ENCODE results near the gene EMP1.

EMP1 gene

GRCh38 chr12:13247596-13247995 lies 51.1 kb downstream of the EMP1 start:
- DNase-seq (ENCODE audit: insufficient read length, low spot score) (no peak), FAIRE-seq (no peak)
- no peak for TF ChIP-seq POLR2AphosphoS5 (IDR thresholded peaks at IDR 0.05; ENCODE audit: low read depth, low read length)
- no peak for TF ChIP-seq SPI1 (IDR thresholded peaks at IDR 0.05; ENCODE audit: low read depth, low read length)
- TF ChIP-seq POU2F2 (IDR thresholded peaks at IDR 0.05; ENCODE audit: low read depth, low read length), result no peak
- no peak for TF ChIP-seq POLR2A (IDR thresholded peaks at IDR 0.05; ENCODE audit: low read depth, low read length)
- TF ChIP-seq TAF1 (IDR thresholded peaks at IDR 0.05; ENCODE audit: low read depth, low read length), result no peak
- TF ChIP-seq PAX5 (IDR thresholded peaks at IDR 0.05; ENCODE audit: insufficient read depth, low read length, severe bottlenecking), result no peak

GRCh38 chr12:13248964-13249363 lies 52.4 kb downstream of the EMP1 start:
- no peak for DNase-seq (ENCODE audit: insufficient read length, low spot score)
- TF ChIP-seq POLR2A (IDR thresholded peaks at IDR 0.05; ENCODE audit: low read depth, low read length), result no peak
- no peak for TF ChIP-seq POU2F2 (IDR thresholded peaks at IDR 0.05; ENCODE audit: low read depth, low read length)
- no peak for TF ChIP-seq SPI1 (IDR thresholded peaks at IDR 0.05; ENCODE audit: low read depth, low read length)
- TF ChIP-seq POLR2AphosphoS5 (IDR thresholded peaks at IDR 0.05; ENCODE audit: low read depth, low read length), result no peak
- no peak for TF ChIP-seq PAX5 (IDR thresholded peaks at IDR 0.05; ENCODE audit: insufficient read depth, low read length, severe bottlenecking)
- no peak for TF ChIP-seq TAF1 (IDR thresholded peaks at IDR 0.05; ENCODE audit: low read depth, low read length)
- no peak for FAIRE-seq

GRCh38 chr12:13250416-13250815 lies 53.9 kb downstream of the EMP1 start:
- DNase-seq (ENCODE audit: insufficient read length, low spot score) (no peak), FAIRE-seq (no peak)
- no peak for TF ChIP-seq POLR2A (IDR thresholded peaks at IDR 0.05; ENCODE audit: low read depth, low read length)
- TF ChIP-seq TAF1 (IDR thresholded peaks at IDR 0.05; ENCODE audit: low read depth, low read length), result no peak
- no peak for TF ChIP-seq PAX5 (IDR thresholded peaks at IDR 0.05; ENCODE audit: insufficient read depth, low read length, severe bottlenecking)
- no peak for TF ChIP-seq POLR2AphosphoS5 (IDR thresholded peaks at IDR 0.05; ENCODE audit: low read depth, low read length)
- no peak for TF ChIP-seq POU2F2 (IDR thresholded peaks at IDR 0.05; ENCODE audit: low read depth, low read length)
- no peak for TF ChIP-seq SPI1 (IDR thresholded peaks at IDR 0.05; ENCODE audit: low read depth, low read length)

- DNase-seq (ENCODE audit: insufficient read length, low spot score) (no peak), FAIRE-seq (no peak)
- no peak for TF ChIP-seq POU2F2 (IDR thresholded peaks at IDR 0.05; ENCODE audit: low read depth, low read length)
- TF ChIP-seq SPI1 (IDR thresholded peaks at IDR 0.05; ENCODE audit: low read depth, low read length), result no peak
- no peak for TF ChIP-seq POLR2AphosphoS5 (IDR thresholded peaks at IDR 0.05; ENCODE audit: low read depth, low read length)
Measured at GRCh38 chr12:13251521-13251920, 55.0 kb downstream of the EMP1 start.

GRCh38 chr12:13252024-13252423 lies 55.5 kb downstream of the EMP1 start:
- DNase-seq (ENCODE audit: insufficient read length, low spot score) (no peak), FAIRE-seq (no peak)
- TF ChIP-seq PAX5 (IDR thresholded peaks at IDR 0.05; ENCODE audit: insufficient read depth, low read length, severe bottlenecking) (no peak), POLR2AphosphoS5 (IDR thresholded peaks at IDR 0.05; ENCODE audit: low read depth, low read length) (no peak), TAF1 (IDR thresholded peaks at IDR 0.05; ENCODE audit: low read depth, low read length) (no peak), POLR2A (IDR thresholded peaks at IDR 0.05; ENCODE audit: low read depth, low read length) (no peak), POU2F2 (IDR thresholded peaks at IDR 0.05; ENCODE audit: low read depth, low read length) (no peak), SPI1 (IDR thresholded peaks at IDR 0.05; ENCODE audit: low read depth, low read length) (no peak)

GRCh38 chr12:13252616-13253015 lies 56.1 kb downstream of the EMP1 start:
- DNase-seq (ENCODE audit: insufficient read length, low spot score) (no peak), FAIRE-seq (no peak)
- TF ChIP-seq POLR2A (IDR thresholded peaks at IDR 0.05; ENCODE audit: low read depth, low read length), result no peak

GRCh38 chr12:13253966-13254760 lies 57.6 kb downstream of the EMP1 start:
- TF ChIP-seq SPI1 (IDR thresholded peaks at IDR 0.05; ENCODE audit: low read depth, low read length) (no peak), TAF1 (IDR thresholded peaks at IDR 0.05; ENCODE audit: low read depth, low read length) (no peak), POU2F2 (IDR thresholded peaks at IDR 0.05; ENCODE audit: low read depth, low read length) (no peak), POLR2A (IDR thresholded peaks at IDR 0.05; ENCODE audit: low read depth, low read length) (no peak), POLR2AphosphoS5 (IDR thresholded peaks at IDR 0.05; ENCODE audit: low read depth, low read length) (no peak), PAX5 (IDR thresholded peaks at IDR 0.05; ENCODE audit: insufficient read depth, low read length, severe bottlenecking) (no peak)
- DNase-seq (ENCODE audit: insufficient read length, low spot score), result no peak
- no peak for FAIRE-seq

- DNase-seq (ENCODE audit: insufficient read length, low spot score) (peak; percentile 65), FAIRE-seq (peak; percentile 88)
- TF ChIP-seq POLR2AphosphoS5 (IDR thresholded peaks at IDR 0.05; ENCODE audit: low read depth, low read length) (no peak), POU2F2 (IDR thresholded peaks at IDR 0.05; ENCODE audit: low read depth, low read length) (no peak), SPI1 (IDR thresholded peaks at IDR 0.05; ENCODE audit: low read depth, low read length) (peak; percentile 33; the same call in 1 of the 2 replicates), TAF1 (IDR thresholded peaks at IDR 0.05; ENCODE audit: low read depth, low read length) (no peak)
Measured at GRCh38 chr12:13255792-13256691, 59.5 kb downstream of the EMP1 start.

GRCh38 chr12:13256692-13257045 lies 60.1 kb downstream of the EMP1 start:
- FAIRE-seq (no peak), DNase-seq (ENCODE audit: insufficient read length, low spot score) (no peak)
- no peak for TF ChIP-seq POLR2AphosphoS5 (IDR thresholded peaks at IDR 0.05; ENCODE audit: low read depth, low read length)
- TF ChIP-seq POLR2A (IDR thresholded peaks at IDR 0.05; ENCODE audit: low read depth, low read length), result no peak
- no peak for TF ChIP-seq POU2F2 (IDR thresholded peaks at IDR 0.05; ENCODE audit: low read depth, low read length)
- no peak for TF ChIP-seq SPI1 (IDR thresholded peaks at IDR 0.05; ENCODE audit: low read depth, low read length)
- no peak for TF ChIP-seq PAX5 (IDR thresholded peaks at IDR 0.05; ENCODE audit: insufficient read depth, low read length, severe bottlenecking)
- no peak for TF ChIP-seq TAF1 (IDR thresholded peaks at IDR 0.05; ENCODE audit: low read depth, low read length)

Data from GM12891 (cell line).